HepG2 (cell line): Measurements from ENCODE around the gene CDK14. TPM values are rescaled to one million over a fixed set of nuclear protein-coding genes. Genes with fewer than 3 reads are reported as not detected.
A peak's percentile ranks its signal among the peaks of the same experiment; 100 is the strongest.

Experiments used
- ATAC-seq: fragments of 200-7000 bp; cut with Tn5 transposase; 3 replicates; pipeline ENCODE4 v1.9.1; 2020; ENCODE audit warnings: mild to moderate bottlenecking, moderate library complexity
- BruUV-seq: library from RNA; stranded (reverse); fragments of 400-500 nt; replicated peaks from 2 replicates; lab custom pipeline; 2021; lab: Mats Ljungman, UMichigan
- CTCF ChIA-PET: fragments of 300-600 bp; formaldehyde crosslinking; extraction: SDS; loops from one replicate; lab custom pipeline; 2021; ENCODE audit warnings: low total read pairs, inconsistent platforms, low intra/inter-chr PET ratio; lab: Yijun Ruan, JAX
- POLR2A ChIA-PET: fragments of 350-600 bp; sonication (Branson Sonifier 250); formaldehyde crosslinking; loops from one replicate; lab custom pipeline; 2020; ENCODE audit warnings: antibody characterized with exemption, inconsistent platforms; lab: Yijun Ruan, JAX
- DNase-seq: peaks from one replicate; pipeline ENCODE4 v3.0.0-alpha.2; 2015; ENCODE audit warnings: low spot score
- FAIRE-seq: peaks from 3 replicates; lab custom pipeline; 2011; peaks lifted over from hg19 to GRCh38; lab: Jason Lieb, UNC
- H2AFZ ChIP-seq: one replicate; pipeline ENCODE4 v1.6.1; 2011; ENCODE audit warnings: low read length, inconsistent platforms
- H3K27ac ChIP-seq: fragments of 300-600 bp; 3 replicates; pipeline ENCODE4 v1.8.0; 2011; ENCODE audit warnings: mixed run types, mild to moderate bottlenecking, mixed read lengths, low read length, inconsistent platforms; ENCODE audit not compliant: insufficient read depth; ENCODE audit errors: extremely low read length
- H3K27me3 ChIP-seq, 2 experiments: fragments of 200-600 bp in 1 of 2; 2 replicates in 1 of 2; 3 replicates in 1 of 2; pipeline versions ENCODE4 v1.6.0 to v1.8.0; 2011; ENCODE audit warnings: low read length in 2 of 2, mild to moderate bottlenecking in 2 of 2, moderate library complexity in 2 of 2, inconsistent platforms in 1 of 2; ENCODE audit not compliant: insufficient read depth in 2 of 2, control insufficient read depth in 1 of 2
- H3K36me3 ChIP-seq, 2 experiments: fragments of 200-600 bp in 1 of 2; replicated peaks in 1 of 2; 2 replicates in 1 of 2; 3 replicates in 1 of 2; pipeline versions ENCODE4 v1.5.1 to v1.8.0; 2011; ENCODE audit warnings: low read length in 2 of 2, inconsistent platforms in 1 of 2; ENCODE audit not compliant: insufficient read depth in 2 of 2, control insufficient read depth in 1 of 2
- H3K4me1 ChIP-seq: 2 replicates; pipeline ENCODE4 v1.5.1; 2012; ENCODE audit warnings: low read length, inconsistent platforms; ENCODE audit not compliant: insufficient read depth
- H3K4me2 ChIP-seq: 2 replicates; pipeline ENCODE4 v1.6.0; 2011; ENCODE audit warnings: low read depth, low read length, inconsistent platforms
- H3K4me3 ChIP-seq, 3 experiments: fragments of 200-600 bp in 1 of 3; sonication (generic), shearing (Covaris generic) in 1 of 3; replicated peaks in 1 of 3; 2 replicates each; pipeline ENCODE4 v1.5.1; 2011 to 2016; ENCODE audit warnings: low read length in 3 of 3, inconsistent platforms in 2 of 3, low read depth in 2 of 3, mild to moderate bottlenecking in 2 of 3, control low read depth in 1 of 3, mixed read lengths in 1 of 3; ENCODE audit not compliant: insufficient read depth in 1 of 3
- H3K79me2 ChIP-seq: one replicate; pipeline ENCODE4 v1.6.1; 2011; ENCODE audit warnings: low read length, inconsistent platforms; ENCODE audit not compliant: insufficient read depth
- H3K9ac ChIP-seq: 2 replicates; pipeline ENCODE4 v1.6.0; 2011; ENCODE audit warnings: mild to moderate bottlenecking, low read depth, low read length, inconsistent platforms; ENCODE audit not compliant: insufficient read depth
- H3K9me3 ChIP-seq: 2 replicates; pipeline ENCODE4 v1.5.1; 2012; ENCODE audit warnings: mild to moderate bottlenecking, low read length
- H4K20me1 ChIP-seq: 2 replicates; pipeline ENCODE4 v1.6.0; 2011; ENCODE audit warnings: inconsistent platforms, mild to moderate bottlenecking, low read length, moderate library complexity; ENCODE audit not compliant: insufficient read depth
- IRF2 ChIP-seq: IDR thresholded peaks from 2 replicates; pipeline ENCODE4 v1.6.1; 2018; ENCODE audit warnings: missing genetic modification reagents, missing compliant biosample characterization
- JUNB ChIP-seq: sonication (generic); formaldehyde crosslinking; IDR thresholded peaks from 2 replicates; pipeline ENCODE4 v1.8.0; 2022; ENCODE audit warnings: missing genetic modification reagents, mild to moderate bottlenecking, borderline replicate concordance
- MAFF ChIP-seq: IDR thresholded peaks from 2 replicates; pipeline ENCODE4 v1.6.1; 2011; ENCODE audit warnings: low read depth, low read length, improper control_type of control experiment
- MAFK ChIP-seq, 2 experiments: IDR thresholded peaks in 1 of 2; conservative IDR thresholded peaks in 1 of 2; 2 replicates each; pipeline ENCODE4 v1.6.1; 2011; ENCODE audit warnings: improper control_type of control experiment in 2 of 2, low read length in 2 of 2
- RAD51 ChIP-seq: fragments of 450-650 bp; IDR thresholded peaks from 2 replicates; pipeline ENCODE4 v1.6.1; 2016; ENCODE audit warnings: borderline replicate concordance
- TAF15 ChIP-seq: fragments of 200-400 bp; formaldehyde crosslinking; IDR thresholded peaks from one replicate; pipeline ENCODE4 v1.6.1; 2018; ENCODE audit warnings: mild to moderate bottlenecking, low read depth, low read length; ENCODE audit not compliant: poor library complexity, severe bottlenecking
- TEAD2 ChIP-seq: sonication (generic); formaldehyde crosslinking; IDR thresholded peaks from 2 replicates; pipeline ENCODE4 v1.9.0; 2021; ENCODE audit warnings: missing genetic modification reagents
- TGIF2 ChIP-seq: IDR thresholded peaks from 2 replicates; pipeline ENCODE4 v1.6.1; 2016; ENCODE audit warnings: control low read depth, missing compliant biosample characterization
- TIGD3 ChIP-seq: sonication (generic); formaldehyde crosslinking; IDR thresholded peaks from 2 replicates; pipeline ENCODE4 v1.5.1; 2020; ENCODE audit warnings: mild to moderate bottlenecking, missing genetic modification reagents, borderline replicate concordance
- ZNF124 ChIP-seq: sonication (generic); formaldehyde crosslinking; IDR thresholded peaks from 2 replicates; pipeline ENCODE4 v1.4.0; 2020; ENCODE audit warnings: missing genetic modification reagents
- ZNF17 ChIP-seq: sonication (generic); formaldehyde crosslinking; IDR thresholded peaks from 2 replicates; pipeline ENCODE4 v1.5.0; 2020; ENCODE audit warnings: mild to moderate bottlenecking, missing genetic modification reagents
- ZNF441 ChIP-seq: sonication (generic); formaldehyde crosslinking; IDR thresholded peaks from 2 replicates; pipeline ENCODE4 v1.7.0; 2021; ENCODE audit warnings: missing genetic modification reagents, borderline replicate concordance
- ZNF816 ChIP-seq: sonication (generic); formaldehyde crosslinking; IDR thresholded peaks from 2 replicates; pipeline ENCODE4 v1.8.0; 2022; ENCODE audit warnings: missing genetic modification reagents, mild to moderate bottlenecking, borderline replicate concordance
- WGBS: methylation state at CpG from one replicate; pipeline ENCODE4 v1.1.6; 2017; ENCODE audit warnings: low lambda C conversion rate; 5-methylcytosine and 5-hydroxymethylcytosine counted together
- in situ Hi-C: cut with HindIII; loops from 2 replicates; pipeline ENCODE4 v1.10.0; 2017; ENCODE audit warnings: low pct_unique_long_range_greater_than_20kb; ENCODE audit not compliant: extremely low pct_ligation_motif_present
- intact Hi-C: fragments of 100-400 bp; cut with micrococcal nuclease; formaldehyde crosslinking; loops from one replicate; pipeline ENCODE4 v1.10.0; 2022; ENCODE audit not compliant: unreplicated experiment
- polyA plus RNA-seq, 8 experiments: library from polyadenylated mRNA; depleted of rRNA in 3 of 8; stranded (reverse) in 7 of 8; unstranded in 1 of 8; fragments of >200 nt; fragmentation: Illumina TruSeq in 4 of 8; extraction: Trizol in 4 of 8; gene quantifications; 2 replicates each; pipeline versions ENCODE4 v1.2.1 to v1.2.3, GENCODE V29; 2011 to 2016; ENCODE audit warnings: low read depth in 4 of 8, missing spikeins in 1 of 8, mixed read lengths in 1 of 8; ENCODE audit not compliant: insufficient read depth in 1 of 8
- total RNA-seq, 5 experiments: library from RNA; depleted of rRNA; stranded (reverse); fragments of >200 nt; fragmentation: Illumina TruSeq; extraction: Trizol; gene quantifications; 2 replicates each; pipeline ENCODE4 v1.2.3, GENCODE V29; 2016; ENCODE audit warnings: low read depth in 1 of 5
- TF ChIP-seq, protein P1 (sequence below): sonication (generic); formaldehyde crosslinking; IDR thresholded peaks from 2 replicates; pipeline ENCODE4 v1.4.0; 2020; ENCODE audit warnings: mild to moderate bottlenecking, missing genetic modification reagents
- TF ChIP-seq, protein P2 (sequence below): sonication (generic); formaldehyde crosslinking; IDR thresholded peaks from 2 replicates; pipeline ENCODE4 v1.5.1; 2020; ENCODE audit warnings: missing genetic modification reagents, mild to moderate bottlenecking, borderline replicate concordance

Gene CDK14
- total and polyA plus RNA-seq, 2 of the 13 experiments (the other 11 are each of a cell fraction or from before 2014, with no cell fraction given), result 0.26 to 0.71 TPM

- Histone ChIP-seq H3K27me3 (no peaks in the 10 kb centered on the region), H3K4me2 (no peak overlapping the region), H3K4me3 (no peak overlapping the region), H3K4me1 (no peaks in the 10 kb centered on the region), H3K9ac (no peak overlapping the region), H3K79me2 (no peaks in the 10 kb centered on the region), H2AFZ (no peak overlapping the region), H4K20me1 (no peaks in the 10 kb centered on the region), H3K9me3 (no peaks in the 10 kb centered on the region), H3K27ac (no peak overlapping the region), H3K36me3 (no peaks in the 10 kb centered on the region)
- ChIA-PET CTCF (no interaction called here), POLR2A (no interaction called here)
- TF ChIP-seq JUNB (no peak), ZNF17 (CRISPR knock-in tag) (no peak), ZNF124 (CRISPR knock-in tag) (no peak), MAFK (conservative IDR thresholded peaks at IDR 0.05 in 1 of 2, IDR thresholded peaks at IDR 0.05 in 1 of 2; ENCODE audit: low read length in 2 of 2) (peak; percentile 35 to 64; a peak in 3 of 4 replicates), MAFF (peak; percentile 52; the same call in 1 of the 2 replicates)
- BruUV-seq, result no TSS peak
- in situ Hi-C loops, result no loop called here
- no peak for ATAC-seq
- no peak for DNase-seq
- intact Hi-C loops, result no loop called here
- FAIRE-seq, result no peak
- 55% methylated on average over 3 of the region's 3 CpGs for WGBS
Measured at GRCh38 chr7:91109200-91109599, 513.1 kb downstream of the CDK14 start.

GRCh38 chr7:91112902-91113341, 516.8 kb downstream of the CDK14 start:
- no peaks in the 10 kb centered on the region for H3K27me3 ChIP-seq
- no peak overlapping the region for H3K4me3 ChIP-seq
- BruUV-seq, result no TSS peak
- H3K4me2 ChIP-seq, result no peak overlapping the region
- WGBS, result 28% methylated on average over 2 of the region's 2 CpGs
- ChIA-PET CTCF (no interaction called here), POLR2A (no interaction called here)
- H4K20me1 ChIP-seq, result no peaks in the 10 kb centered on the region
- intact Hi-C loops, result no loop called here
- no peak overlapping the region for H2AFZ ChIP-seq
- in situ Hi-C loops, result no loop called here
- FAIRE-seq (no peak), ATAC-seq (no peak), DNase-seq (no peak)
- no peaks in the 10 kb centered on the region for H3K79me2 ChIP-seq
- H3K9ac ChIP-seq, result no peak overlapping the region
- no peaks in the 10 kb centered on the region for H3K36me3 ChIP-seq
- H3K4me1 ChIP-seq, result no peaks in the 10 kb centered on the region
- no peaks in the 10 kb centered on the region for H3K9me3 ChIP-seq
- H3K27ac ChIP-seq, result no peak overlapping the region
- TF ChIP-seq TIGD3 (CRISPR knock-in tag) (no peak), TAF15 (no peak), TGIF2 (no peak), TEAD2 (no peak), ZNF816 (CRISPR knock-in tag) (no peak), RAD51 (no peak), ZNF441 (no peak), IRF2 (CRISPR knock-in tag) (no peak)
- TF ChIP-seq, protein P1, sequence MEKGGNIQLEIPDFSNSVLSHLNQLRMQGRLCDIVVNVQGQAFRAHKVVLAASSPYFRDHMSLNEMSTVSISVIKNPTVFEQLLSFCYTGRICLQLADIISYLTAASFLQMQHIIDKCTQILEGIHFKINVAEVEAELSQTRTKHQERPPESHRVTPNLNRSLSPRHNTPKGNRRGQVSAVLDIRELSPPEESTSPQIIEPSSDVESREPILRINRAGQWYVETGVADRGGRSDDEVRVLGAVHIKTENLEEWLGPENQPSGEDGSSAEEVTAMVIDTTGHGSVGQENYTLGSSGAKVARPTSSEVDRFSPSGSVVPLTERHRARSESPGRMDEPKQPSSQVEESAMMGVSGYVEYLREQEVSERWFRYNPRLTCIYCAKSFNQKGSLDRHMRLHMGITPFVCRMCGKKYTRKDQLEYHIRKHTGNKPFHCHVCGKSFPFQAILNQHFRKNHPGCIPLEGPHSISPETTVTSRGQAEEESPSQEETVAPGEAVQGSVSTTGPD (CRISPR knock-in tag), result no peak
- TF ChIP-seq, protein P2, sequence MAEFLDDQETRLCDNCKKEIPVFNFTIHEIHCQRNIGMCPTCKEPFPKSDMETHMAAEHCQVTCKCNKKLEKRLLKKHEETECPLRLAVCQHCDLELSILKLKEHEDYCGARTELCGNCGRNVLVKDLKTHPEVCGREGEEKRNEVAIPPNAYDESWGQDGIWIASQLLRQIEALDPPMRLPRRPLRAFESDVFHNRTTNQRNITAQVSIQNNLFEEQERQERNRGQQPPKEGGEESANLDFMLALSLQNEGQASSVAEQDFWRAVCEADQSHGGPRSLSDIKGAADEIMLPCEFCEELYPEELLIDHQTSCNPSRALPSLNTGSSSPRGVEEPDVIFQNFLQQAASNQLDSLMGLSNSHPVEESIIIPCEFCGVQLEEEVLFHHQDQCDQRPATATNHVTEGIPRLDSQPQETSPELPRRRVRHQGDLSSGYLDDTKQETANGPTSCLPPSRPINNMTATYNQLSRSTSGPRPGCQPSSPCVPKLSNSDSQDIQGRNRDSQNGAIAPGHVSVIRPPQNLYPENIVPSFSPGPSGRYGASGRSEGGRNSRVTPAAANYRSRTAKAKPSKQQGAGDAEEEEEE (CRISPR knock-in tag), result no peak
